ENCODE data around the gene LRPAP1.
A peak's percentile ranks its signal among the peaks of the same experiment; 100 is the strongest.

LRPAP1 gene

GRCh38 chr4:3488820-3489219, 43.4 kb downstream of the LRPAP1 start:
- Mint-ChIP-seq H3K4me3 (peak overlapping the region; percentile 11), H3K9me3 (no peaks in the 10 kb centered on the region), H3K27me3 (no peaks in the 10 kb centered on the region), H3K27ac (peak overlapping the region; percentile 15), H3K36me3 (peaks cover 27% of the 10 kb centered on the region), H3K4me1 (peaks cover 49% of the 10 kb centered on the region)
- ATAC-seq (ENCODE audit: low read depth) (no peak), DNase-seq (ENCODE audit: low spot score in 2 of 2) (no peak)

GRCh38 chr4:3487861-3488260, 44.4 kb downstream of the LRPAP1 start:
- Mint-ChIP-seq H3K36me3 (peaks cover 27% of the 10 kb centered on the region), H3K4me1 (peaks cover 53% of the 10 kb centered on the region), H3K4me3 (no peak overlapping the region), H3K27me3 (no peaks in the 10 kb centered on the region), H3K9me3 (no peaks in the 10 kb centered on the region), H3K27ac (peak overlapping the region; percentile 15)
- DNase-seq (ENCODE audit: low spot score in 2 of 2): no peak
- ATAC-seq (ENCODE audit: low read depth): no peak

DNA sequence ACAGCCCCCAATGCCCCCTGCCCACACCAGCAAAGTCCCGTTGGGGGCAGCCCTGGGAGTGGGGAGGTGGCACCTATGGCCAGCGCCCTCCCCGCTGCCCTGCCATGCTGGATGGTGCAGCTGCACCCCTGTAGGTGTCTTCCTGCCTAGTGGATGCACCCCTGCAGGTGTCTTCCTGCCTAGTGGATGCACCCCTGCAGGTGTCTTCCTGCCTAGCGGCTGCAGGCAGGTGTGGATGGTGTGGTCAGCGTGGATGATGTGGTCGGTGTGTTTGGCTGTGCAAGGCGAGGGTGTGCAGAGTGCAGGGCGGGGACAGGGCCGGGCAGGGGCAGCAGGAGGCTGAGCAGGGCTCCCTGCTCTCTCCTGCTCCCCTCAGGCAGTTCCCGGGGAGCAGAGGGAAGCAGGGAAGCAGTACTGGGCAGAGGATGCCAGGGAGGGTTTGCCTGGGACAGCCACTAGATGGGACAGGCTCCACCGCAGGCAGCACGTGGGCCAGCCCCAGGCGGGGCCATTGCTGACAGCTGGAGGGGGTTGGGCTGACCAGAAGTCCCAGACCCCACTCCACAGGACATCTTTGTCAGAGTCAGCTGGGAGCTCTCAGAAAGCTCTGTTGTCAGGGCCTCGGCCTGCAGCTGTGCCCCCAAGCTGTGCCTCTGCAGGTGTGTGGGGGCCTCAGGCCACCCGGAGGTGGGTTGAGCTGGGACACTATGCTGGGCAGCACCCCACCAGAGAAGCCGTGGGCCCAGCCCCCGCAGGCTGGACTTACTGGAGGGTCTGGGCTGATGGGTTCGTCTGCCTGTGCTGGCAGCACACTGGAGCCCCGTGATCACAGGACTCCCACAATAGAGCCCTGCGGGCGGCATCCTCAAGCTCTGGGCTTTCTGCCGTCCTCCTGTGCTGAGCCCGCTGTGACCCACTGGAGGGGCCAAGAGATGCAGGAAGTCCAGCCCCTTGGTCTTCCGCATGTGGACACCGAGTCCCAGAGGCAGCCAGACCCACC, 45.4 kb downstream of the LRPAP1 start:
- Mint-ChIP-seq H3K27me3 (no peaks in the 10 kb centered on the region), H3K4me3 (peak overlapping the region; percentile 79), H3K36me3 (peaks cover 21% of the 10 kb centered on the region), H3K4me1 (peaks cover 50% of the 10 kb centered on the region), H3K27ac (peak overlapping the region; percentile 93), H3K9me3 (no peaks in the 10 kb centered on the region)
- DNase-seq (ENCODE audit: low spot score in 2 of 2): peak in 1 of 2 donors; percentile 35
- ATAC-seq (ENCODE audit: low read depth): no peak

GRCh38 chr4:3485886-3486540, 46.2 kb downstream of the LRPAP1 start:
- Mint-ChIP-seq H3K27ac (peak overlapping the region; percentile 93), H3K9me3 (no peaks in the 10 kb centered on the region), H3K36me3 (peaks cover 15% of the 10 kb centered on the region), H3K4me1 (peaks cover 48% of the 10 kb centered on the region), H3K4me3 (peak overlapping the region; percentile 79), H3K27me3 (no peaks in the 10 kb centered on the region)
- ATAC-seq (ENCODE audit: low read depth): no peak
- peak in 1 of 2 donors; percentile 49 for DNase-seq (ENCODE audit: low spot score in 2 of 2)

GRCh38 chr4:3485011-3485791, 47.0 kb downstream of the LRPAP1 start:
- Mint-ChIP-seq H3K36me3 (peaks cover 7% of the 10 kb centered on the region), H3K9me3 (no peaks in the 10 kb centered on the region), H3K27ac (peak overlapping the region; percentile 93), H3K27me3 (no peaks in the 10 kb centered on the region), H3K4me1 (peaks cover 52% of the 10 kb centered on the region), H3K4me3 (peak overlapping the region; percentile 79)
- peak; percentile 66 for ATAC-seq (ENCODE audit: low read depth)
- DNase-seq (ENCODE audit: low spot score in 2 of 2): peak; percentile 82 to 88

- DNase-seq (ENCODE audit: low spot score in 2 of 2): peak; percentile 83 to 88
- H3K27me3 Mint-ChIP-seq: no peaks in the 10 kb centered on the region
- peaks cover 2% of the 10 kb centered on the region for H3K36me3 Mint-ChIP-seq
- peaks cover 47% of the 10 kb centered on the region for H3K4me1 Mint-ChIP-seq
- ATAC-seq (ENCODE audit: low read depth): peak; percentile 78
- H3K4me3 Mint-ChIP-seq: peak overlapping the region; percentile 79
- H3K9me3 Mint-ChIP-seq: no peaks in the 10 kb centered on the region
- peak overlapping the region; percentile 93 for H3K27ac Mint-ChIP-seq
Measured at GRCh38 chr4:3484057-3484973, 47.9 kb downstream of the LRPAP1 start.

DNA sequence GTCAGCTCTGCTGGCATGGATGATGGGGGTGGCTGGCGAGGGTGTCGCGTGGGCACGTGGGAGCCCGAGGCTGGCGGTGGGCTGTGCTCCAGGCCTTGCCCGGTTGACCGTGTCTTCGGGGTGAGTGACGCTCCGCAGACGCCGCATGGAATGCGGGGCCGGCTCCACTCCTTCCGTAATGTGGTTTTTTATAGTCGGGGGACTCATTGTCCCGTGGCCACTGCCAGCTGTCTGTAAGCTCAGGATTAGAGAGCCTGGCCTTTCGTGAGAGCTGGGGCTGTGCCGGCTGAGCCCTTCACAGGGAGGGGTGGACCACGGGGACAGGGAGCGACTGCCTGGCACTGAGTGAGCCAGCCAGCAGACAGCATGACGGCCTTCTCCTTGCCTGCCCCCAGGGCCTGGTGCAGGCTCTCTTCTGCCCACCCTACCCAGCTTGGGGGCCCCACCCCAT, 48.7 kb downstream of the LRPAP1 start:
- ATAC-seq (ENCODE audit: low read depth) (no peak), DNase-seq (ENCODE audit: low spot score in 2 of 2) (no peak)
- no peaks in the 10 kb centered on the region for H3K36me3 Mint-ChIP-seq
- H3K27me3 Mint-ChIP-seq: no peaks in the 10 kb centered on the region
- no peaks in the 10 kb centered on the region for H3K9me3 Mint-ChIP-seq
- H3K27ac Mint-ChIP-seq: peak overlapping the region; percentile 93
- H3K4me3 Mint-ChIP-seq: peak overlapping the region; percentile 79
- peaks cover 39% of the 10 kb centered on the region for H3K4me1 Mint-ChIP-seq

DNA sequence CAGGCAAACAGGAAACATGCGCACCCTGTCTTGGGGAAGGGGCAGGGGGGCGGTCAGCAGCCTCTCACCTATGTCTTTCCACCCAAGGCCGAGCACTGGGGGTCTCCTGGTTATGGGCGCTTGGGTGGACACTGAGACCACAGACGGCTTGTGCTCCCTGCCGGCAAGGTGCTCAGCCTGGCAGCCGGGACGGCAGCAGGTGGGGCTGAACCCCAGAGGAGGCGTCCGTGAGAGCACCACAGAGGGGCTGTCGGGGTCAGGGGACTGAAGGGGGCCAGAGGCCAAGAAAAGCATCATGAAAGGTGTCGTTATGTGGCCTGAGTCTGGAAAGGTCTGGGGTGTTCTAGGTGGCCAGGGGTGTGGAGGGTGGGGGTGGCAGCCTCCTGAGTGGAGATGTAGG, 49.5 kb downstream of the LRPAP1 start:
- peak overlapping the region; percentile 17 for H3K27ac Mint-ChIP-seq
- peaks cover 36% of the 10 kb centered on the region for H3K4me1 Mint-ChIP-seq
- peak overlapping the region; percentile 57 for H3K4me3 Mint-ChIP-seq
- H3K27me3 Mint-ChIP-seq: no peaks in the 10 kb centered on the region
- H3K36me3 Mint-ChIP-seq: no peaks in the 10 kb centered on the region
- DNase-seq (ENCODE audit: low spot score in 2 of 2) (no peak), ATAC-seq (ENCODE audit: low read depth) (no peak)
- H3K9me3 Mint-ChIP-seq: no peaks in the 10 kb centered on the region

DNA sequence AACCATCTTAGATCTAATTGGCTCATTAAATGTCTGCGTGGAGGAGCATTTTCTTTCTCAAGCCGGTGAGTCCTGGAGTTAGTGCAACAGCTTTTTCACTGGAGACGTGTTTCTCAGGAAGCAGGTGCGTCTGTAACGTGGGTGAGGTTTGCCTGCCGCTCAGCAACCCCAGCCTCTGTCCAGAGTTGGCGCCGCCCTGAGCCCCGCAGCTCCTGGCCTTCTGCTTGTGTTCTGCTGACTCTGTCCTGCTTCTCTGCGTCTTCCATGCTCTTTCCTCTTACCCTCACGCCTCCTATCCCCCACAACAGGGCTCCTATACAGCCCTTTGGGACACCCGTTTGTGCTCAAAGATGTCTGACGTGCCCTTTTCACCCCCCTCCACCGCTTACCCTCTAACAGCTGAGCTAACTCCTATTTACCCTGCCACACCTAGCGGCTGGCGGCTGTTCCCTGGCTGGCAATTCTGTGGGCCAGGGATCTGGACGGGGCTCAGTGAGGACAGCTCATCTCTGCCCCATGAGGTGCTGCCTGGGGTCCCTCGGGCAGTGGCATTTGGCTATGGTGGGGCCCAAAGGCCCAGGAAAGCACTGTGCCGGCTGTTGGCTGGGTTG, 50.3 kb downstream of the LRPAP1 start:
- Mint-ChIP-seq H3K4me3 (no peak overlapping the region), H3K9me3 (no peaks in the 10 kb centered on the region), H3K36me3 (no peaks in the 10 kb centered on the region), H3K27me3 (no peaks in the 10 kb centered on the region), H3K27ac (peak overlapping the region; percentile 29), H3K4me1 (peaks cover 34% of the 10 kb centered on the region)
- DNase-seq (ENCODE audit: low spot score in 2 of 2) (no peak), ATAC-seq (ENCODE audit: low read depth) (no peak)

- peaks cover 28% of the 10 kb centered on the region for H3K4me1 Mint-ChIP-seq
- no peaks in the 10 kb centered on the region for H3K36me3 Mint-ChIP-seq
- DNase-seq (ENCODE audit: low spot score in 2 of 2): no peak
- no peak for ATAC-seq (ENCODE audit: low read depth)
- H3K27ac Mint-ChIP-seq: peak overlapping the region; percentile 58
- H3K27me3 Mint-ChIP-seq: no peaks in the 10 kb centered on the region
- H3K4me3 Mint-ChIP-seq: no peak overlapping the region
- no peaks in the 10 kb centered on the region for H3K9me3 Mint-ChIP-seq
Measured at GRCh38 chr4:3481113-3481531, 51.1 kb downstream of the LRPAP1 start.

DNA sequence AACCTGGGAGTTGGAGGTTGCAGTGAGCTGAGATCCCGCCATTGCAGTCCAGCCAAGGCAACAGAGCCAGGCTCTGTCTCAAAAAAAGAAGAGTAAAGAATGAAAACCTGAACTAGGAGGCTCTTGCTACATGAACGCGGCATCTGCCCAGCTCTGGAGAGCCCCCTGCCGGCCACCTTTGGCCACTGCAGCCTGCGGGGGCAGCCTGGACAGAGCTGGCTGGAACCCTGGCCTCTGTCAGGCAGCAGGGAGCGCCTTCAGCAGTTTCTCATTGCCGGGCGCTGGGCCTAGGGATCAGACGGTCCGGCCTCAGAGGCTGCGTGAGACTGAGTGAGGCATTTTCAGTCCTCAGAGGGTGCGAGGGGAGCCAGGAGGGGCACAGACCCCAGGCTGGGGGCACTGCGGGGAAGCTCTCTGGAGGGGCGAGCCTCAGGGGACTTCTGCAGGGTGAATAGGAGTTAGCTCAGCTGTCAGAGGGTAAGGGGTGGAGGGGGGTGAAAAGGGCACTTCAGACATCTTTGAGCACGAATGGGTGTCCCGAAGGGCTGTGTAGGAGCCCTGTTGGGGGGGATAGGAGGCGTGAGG, 51.6 kb downstream of the LRPAP1 start:
- no peak for ATAC-seq (ENCODE audit: low read depth)
- DNase-seq (ENCODE audit: low spot score in 2 of 2): peak; percentile 87 to 95
- peaks cover 27% of the 10 kb centered on the region for H3K4me1 Mint-ChIP-seq
- no peaks in the 10 kb centered on the region for H3K9me3 Mint-ChIP-seq
- H3K4me3 Mint-ChIP-seq: no peak overlapping the region
- H3K27me3 Mint-ChIP-seq: no peaks in the 10 kb centered on the region
- peak overlapping the region; percentile 58 for H3K27ac Mint-ChIP-seq
- H3K36me3 Mint-ChIP-seq: no peaks in the 10 kb centered on the region

DNA sequence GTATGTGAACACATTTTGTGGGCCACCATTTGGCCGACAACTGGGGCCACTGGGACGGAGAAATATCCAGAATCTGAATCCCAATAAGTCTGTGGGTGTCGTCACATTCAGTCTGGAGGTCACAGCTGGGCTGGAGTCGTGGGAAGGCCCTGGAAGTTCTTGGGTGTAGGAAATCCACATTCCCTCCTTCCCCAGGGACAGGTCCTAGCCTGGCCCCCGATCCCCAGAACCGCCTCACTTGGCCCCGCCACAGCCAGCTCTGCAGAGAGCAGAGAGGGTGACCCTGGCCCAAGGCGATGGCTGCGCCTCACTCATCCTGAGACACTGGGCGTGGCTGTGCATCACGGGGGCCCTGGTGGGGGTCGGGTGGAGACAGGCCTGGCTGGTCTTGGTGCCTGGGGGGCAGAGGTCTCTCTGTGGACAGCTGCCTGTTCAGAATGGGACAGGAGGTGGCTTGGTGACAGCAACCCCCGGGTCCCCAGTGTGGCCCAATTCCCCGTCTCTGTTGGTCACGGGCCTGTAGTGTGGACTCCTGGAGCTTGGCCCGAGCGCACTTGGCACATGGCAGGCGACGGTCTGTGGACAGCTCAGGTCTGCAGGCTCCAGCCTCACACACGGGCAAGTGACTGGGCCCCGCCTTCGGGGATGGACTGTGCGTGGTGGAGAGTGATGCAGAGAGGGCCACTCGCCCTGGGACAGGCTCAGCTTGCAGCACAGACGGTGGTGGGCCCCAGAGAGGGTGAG, 52.7 kb downstream of the LRPAP1 start:
- peaks cover 22% of the 10 kb centered on the region for H3K4me1 Mint-ChIP-seq
- DNase-seq (ENCODE audit: low spot score in 2 of 2): no peak
- H3K4me3 Mint-ChIP-seq: no peak overlapping the region
- ATAC-seq (ENCODE audit: low read depth): no peak
- H3K9me3 Mint-ChIP-seq: no peaks in the 10 kb centered on the region
- H3K27me3 Mint-ChIP-seq: no peaks in the 10 kb centered on the region
- H3K36me3 Mint-ChIP-seq: no peaks in the 10 kb centered on the region
- H3K27ac Mint-ChIP-seq: no peak overlapping the region

Data from memory B cell (primary cell).